SK-N-SH (cell line): ENCODE results near the gene RPS6KA5. TPM values are rescaled to one million over a fixed set of nuclear protein-coding genes. Genes with fewer than 3 reads are reported as not detected.

ENCODE experiments used
- CTCF ChIA-PET: fragments of 300-600, 350-600 bp; formaldehyde crosslinking; extraction: SDS; loops from one replicate; lab custom pipeline; 2021; lab: Yijun Ruan, JAX
- POLR2A ChIA-PET: fragments of 350-600 bp; sonication (Branson Sonifier 250); formaldehyde crosslinking; extraction: SDS; loops from one replicate; lab custom pipeline; 2020; ENCODE audit warnings: antibody characterized with exemption, inconsistent platforms; lab: Yijun Ruan, JAX
- DNase-seq: peaks from one replicate; pipeline ENCODE4 v3.0.0; 2012
- H2AFZ ChIP-seq: fragments of 200-600 bp; sonication (generic); 2 replicates; pipeline ENCODE4 v1.8.1; 2016; ENCODE audit warnings: antibody characterized with exemption, mild to moderate bottlenecking, low read depth
- H3F3A ChIP-seq: fragments of 200-600 bp; sonication (generic); replicated peaks from 2 replicates; pipeline ENCODE3; 2016; ENCODE audit warnings: antibody characterized with exemption, mild to moderate bottlenecking; ENCODE audit not compliant: insufficient read depth
- H3K27ac ChIP-seq, 2 experiments: fragments of 200-500 bp in 1 of 2; fragments of 200-600 bp in 1 of 2; sonication (Bioruptor generic) in 1 of 2; sonication (generic), shearing (Covaris generic) in 1 of 2; 2 replicates each; pipeline versions ENCODE4 v1.5.1 to v1.6.1; 2014 to 2016; ENCODE audit warnings: low read depth in 2 of 2, inconsistent platforms in 1 of 2, low read length in 1 of 2, mild to moderate bottlenecking in 1 of 2, mixed read lengths in 1 of 2
- H3K27me3 ChIP-seq: fragments of 200-600 bp; sonication (generic), shearing (Covaris generic); 2 replicates; pipeline ENCODE4 v1.6.1; 2016; ENCODE audit warnings: mixed run types; ENCODE audit not compliant: insufficient read depth
- H3K36me3 ChIP-seq, 2 experiments: fragments of 200-500 bp in 1 of 2; fragments of 200-600 bp in 1 of 2; sonication (Bioruptor generic) in 1 of 2; sonication (generic) in 1 of 2; replicated peaks in 1 of 2; 2 replicates each; pipeline versions ENCODE3 to v1.5.1; 2014 to 2016; ENCODE audit warnings: low read length in 1 of 2, mild to moderate bottlenecking in 1 of 2; ENCODE audit not compliant: insufficient read depth in 2 of 2, control insufficient read depth in 1 of 2
- H3K4me1 ChIP-seq, 2 experiments: fragments of 200-500 bp in 1 of 2; fragments of 200-600 bp in 1 of 2; sonication (Bioruptor generic) in 1 of 2; sonication (generic), shearing (Covaris generic) in 1 of 2; 2 replicates each; pipeline versions ENCODE4 v1.5.1 to v1.6.1; 2014 to 2016; ENCODE audit warnings: low read depth in 1 of 2, low read length in 1 of 2, mixed run types in 1 of 2; ENCODE audit not compliant: insufficient read depth in 2 of 2, control insufficient read depth in 1 of 2
- H3K4me2 ChIP-seq: fragments of 200-600 bp; sonication (generic), shearing (Covaris generic); 2 replicates; pipeline ENCODE4 v1.6.1; 2017; ENCODE audit warnings: mixed run types
- H3K4me3 ChIP-seq, 2 experiments: fragments of 200-500 bp in 1 of 2; fragments of 200-600 bp in 1 of 2; sonication (Bioruptor generic) in 1 of 2; sonication (generic), shearing (Covaris generic) in 1 of 2; 2 replicates each; pipeline versions ENCODE4 v1.5.1 to v1.8.1; 2014 to 2016; ENCODE audit warnings: low read depth in 2 of 2, inconsistent platforms in 1 of 2, low read length in 1 of 2, mild to moderate bottlenecking in 1 of 2, mixed read lengths in 1 of 2, moderate library complexity in 1 of 2
- H3K79me2 ChIP-seq: fragments of 200-600 bp; sonication (generic); 2 replicates; pipeline ENCODE4 v1.8.1; 2017; ENCODE audit warnings: mild to moderate bottlenecking; ENCODE audit not compliant: insufficient read depth
- H3K9ac ChIP-seq: fragments of 200-600 bp; sonication (generic); 2 replicates; pipeline ENCODE4 v1.6.1; 2017; ENCODE audit warnings: mixed run types
- H3K9me2 ChIP-seq: fragments of 200-600 bp; sonication (generic); 2 replicates; pipeline ENCODE4 v1.6.1; 2017; ENCODE audit warnings: mixed run types
- H3K9me3 ChIP-seq: fragments of 200-600 bp; sonication (generic); 2 replicates; pipeline ENCODE4 v1.6.1; 2017; ENCODE audit warnings: mixed run types, mild to moderate bottlenecking, moderate library complexity
- H4K20me1 ChIP-seq: fragments of 200-600 bp; sonication (generic); 2 replicates; pipeline ENCODE4 v1.6.1; 2017; ENCODE audit warnings: mild to moderate bottlenecking, mixed run types; ENCODE audit not compliant: insufficient read depth
- CHD2 ChIP-seq: fragments of 150-350 bp; IDR thresholded peaks from 2 replicates; pipeline ENCODE4 v1.6.1; 2018; ENCODE audit warnings: low read length; ENCODE audit not compliant: partially characterized antibody
- CTCF ChIP-seq: fragments of 200-600 bp; sonication (generic); IDR thresholded peaks from 2 replicates; pipeline ENCODE4 v1.6.1; 2017; ENCODE audit warnings: antibody characterized with exemption, mild to moderate bottlenecking, moderate library complexity
- ELF1 ChIP-seq: IDR thresholded peaks from 2 replicates; pipeline ENCODE4 v1.4.0; 2012
- EP300 ChIP-seq, 2 experiments: IDR thresholded peaks; 2 replicates each; pipeline versions ENCODE4 v1.4.0 to v1.6.1; 2012; ENCODE audit warnings: borderline replicate concordance in 1 of 2, low read depth in 1 of 2, low read length in 1 of 2
- FOXJ3 ChIP-seq: sonication (generic); formaldehyde crosslinking; IDR thresholded peaks from 2 replicates; pipeline ENCODE4 v1.5.1; 2020; ENCODE audit warnings: mild to moderate bottlenecking, missing genetic modification reagents
- GATA2 ChIP-seq: sonication (generic); formaldehyde crosslinking; IDR thresholded peaks from 2 replicates; pipeline ENCODE4 v1.5.0; 2020; ENCODE audit warnings: mild to moderate bottlenecking, missing genetic modification reagents
- MEF2A ChIP-seq: IDR thresholded peaks from 2 replicates; pipeline ENCODE4 v1.4.0; 2012; ENCODE audit warnings: low read depth, borderline replicate concordance
- MXI1 ChIP-seq: IDR thresholded peaks from 2 replicates; pipeline ENCODE4 v1.6.1; 2012; ENCODE audit warnings: mild to moderate bottlenecking, low read depth, low read length, improper control_type of control experiment
- RAD21 ChIP-seq: IDR thresholded peaks from 2 replicates; pipeline ENCODE4 v1.6.1; 2012; ENCODE audit warnings: mild to moderate bottlenecking, low read length
- RCOR1 ChIP-seq: fragments of 150-350 bp; IDR thresholded peaks from 2 replicates; pipeline ENCODE4 v1.6.1; 2017; ENCODE audit warnings: antibody characterized with exemption, low read length
- REST ChIP-seq: IDR thresholded peaks from 2 replicates; pipeline ENCODE4 v1.6.1; 2012; ENCODE audit warnings: mild to moderate bottlenecking, low read depth, low read length, moderate library complexity
- RXRA ChIP-seq: IDR thresholded peaks from 2 replicates; pipeline ENCODE4 v1.4.0; 2012; ENCODE audit warnings: low read depth, mild to moderate bottlenecking, borderline replicate concordance
- SIN3A ChIP-seq: IDR thresholded peaks from 2 replicates; pipeline ENCODE4 v1.6.1; 2012; ENCODE audit warnings: low read depth, mild to moderate bottlenecking, low read length, moderate library complexity, borderline replicate concordance
- SMC3 ChIP-seq: IDR thresholded peaks from 2 replicates; pipeline ENCODE4 v1.6.1; 2012; ENCODE audit warnings: low read depth, low read length, improper control_type of control experiment
- TAF1 ChIP-seq: IDR thresholded peaks from 2 replicates; pipeline ENCODE4 v1.6.1; 2012; ENCODE audit warnings: low read depth, mild to moderate bottlenecking, low read length, moderate library complexity, borderline replicate concordance
- TEAD4 ChIP-seq: IDR thresholded peaks from 2 replicates; pipeline ENCODE4 v1.4.0; 2012; ENCODE audit warnings: mild to moderate bottlenecking, borderline replicate concordance; ENCODE audit not compliant: insufficient read depth
- USF2 ChIP-seq: fragments of 150-350 bp; IDR thresholded peaks from 2 replicates; pipeline ENCODE4 v1.6.1; 2017; ENCODE audit warnings: antibody characterized with exemption, low read length, low read depth, borderline replicate concordance
- YY1 ChIP-seq: IDR thresholded peaks from 2 replicates; pipeline ENCODE4 v1.4.0; 2012; ENCODE audit warnings: low read depth, mild to moderate bottlenecking
- WGBS: methylation state at CpG from one replicate; pipeline ENCODE4 v1.1.6; 2017; ENCODE audit warnings: low lambda C conversion rate; 5-methylcytosine and 5-hydroxymethylcytosine counted together
- polyA plus RNA-seq, 3 experiments: library from polyadenylated mRNA; depleted of rRNA; stranded (reverse); fragments of >200 nt; gene quantifications; 2 replicates each; pipeline ENCODE4 v1.2.3, GENCODE V29; 2012

Gene RPS6KA5
- polyA plus RNA-seq, 1 of the 3 experiments (the other 2 are of a cell fraction): 0.67 TPM

GRCh38 chr14:90990141-90990540, 70.3 kb downstream of the RPS6KA5 start:
- Histone ChIP-seq H3F3A (no peaks in the 10 kb centered on the region), H2AFZ (no peak overlapping the region), H3K27ac (no peak overlapping the region), H4K20me1 (no peaks in the 10 kb centered on the region), H3K36me3 (no peaks in the 10 kb centered on the region), H3K79me2 (no peaks in the 10 kb centered on the region), H3K27me3 (no peaks in the 10 kb centered on the region), H3K9me3 (no peaks in the 10 kb centered on the region), H3K4me3 (no peak overlapping the region), H3K4me1 (no peaks in the 10 kb centered on the region), H3K9me2 (no peaks in the 10 kb centered on the region), H3K4me2 (no peak overlapping the region), H3K9ac (no peak overlapping the region)
- POLR2A ChIA-PET: no interaction called here
- no peak for TF ChIP-seq ELF1
- TF ChIP-seq RAD21: no peak
- no peak for TF ChIP-seq REST
- no peak for TF ChIP-seq USF2
- TF ChIP-seq CTCF: no peak
- no peak for TF ChIP-seq GATA2 (CRISPR knock-in tag)
- TF ChIP-seq SIN3A: no peak
- TF ChIP-seq EP300 (IDR thresholded peaks at IDR 0.05; ENCODE audit: borderline replicate concordance in 1 of 2, low read depth in 1 of 2, low read length in 1 of 2): no peak
- TF ChIP-seq RCOR1: no peak
- TF ChIP-seq TEAD4: no peak
- TF ChIP-seq YY1: no peak
- TF ChIP-seq MEF2A: no peak
- no peak for TF ChIP-seq MXI1
- no peak for TF ChIP-seq RXRA
- no peak for TF ChIP-seq TAF1
- TF ChIP-seq FOXJ3 (CRISPR knock-in tag): no peak
- TF ChIP-seq SMC3: no peak
- TF ChIP-seq CHD2: no peak
- 83% methylated on average over 3 of the region's 3 CpGs for WGBS
- CTCF ChIA-PET: no interaction called here
- DNase-seq: no peak
